ENCODE results near the gene CELSR1.

CELSR1 gene

DNA sequence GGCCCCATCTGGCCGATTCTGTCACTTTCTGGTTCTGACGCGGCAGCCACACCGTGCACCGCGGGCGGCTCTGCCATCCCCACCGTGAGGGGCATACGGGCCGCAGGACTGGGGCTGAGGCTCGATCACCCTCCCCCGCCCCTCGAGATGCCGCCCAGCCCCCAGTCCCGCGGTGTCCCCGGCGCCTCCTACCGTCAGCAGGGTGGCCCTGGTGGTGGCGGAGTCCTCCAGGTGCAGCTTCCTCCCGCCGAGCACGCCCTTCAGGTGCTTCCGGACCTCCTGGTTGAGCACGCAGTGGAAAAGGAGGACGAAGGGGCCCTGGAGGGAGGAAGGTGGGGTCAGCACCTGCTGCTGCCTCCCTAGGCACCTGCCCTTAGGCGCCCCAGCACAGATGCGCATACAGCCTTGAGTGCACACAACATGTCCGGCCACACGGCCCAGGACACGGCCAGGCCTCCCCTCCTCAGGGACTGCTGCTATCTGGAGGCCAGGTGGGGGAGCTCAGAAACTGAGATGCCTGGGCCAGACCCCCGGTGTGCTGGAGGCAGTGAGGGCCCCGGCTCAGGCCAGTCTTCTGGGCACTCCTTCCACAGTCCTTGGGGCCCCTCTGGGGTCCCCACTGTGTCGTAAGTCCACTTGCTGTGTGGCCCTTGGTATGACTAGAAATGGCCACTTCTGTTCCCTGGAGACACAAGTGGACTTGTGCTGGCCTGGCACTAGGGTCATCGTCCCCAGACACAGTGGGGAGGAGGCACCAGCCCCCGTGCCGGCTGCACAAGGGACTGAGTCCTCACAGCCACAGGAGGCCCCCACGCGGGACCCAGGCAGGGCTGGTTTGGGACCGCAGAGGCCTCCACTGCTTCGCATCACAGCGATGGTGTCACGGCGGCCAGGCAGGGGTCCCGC lies 170.4 kb downstream of the CELSR1 start:
- DNase-seq (ENCODE audit: low read depth, low spot score): no peak

GRCh38 chr22:46366327-46366731 lies 171.1 kb downstream of the CELSR1 start:
- DNase-seq (ENCODE audit: low read depth, low spot score): no peak

DNA sequence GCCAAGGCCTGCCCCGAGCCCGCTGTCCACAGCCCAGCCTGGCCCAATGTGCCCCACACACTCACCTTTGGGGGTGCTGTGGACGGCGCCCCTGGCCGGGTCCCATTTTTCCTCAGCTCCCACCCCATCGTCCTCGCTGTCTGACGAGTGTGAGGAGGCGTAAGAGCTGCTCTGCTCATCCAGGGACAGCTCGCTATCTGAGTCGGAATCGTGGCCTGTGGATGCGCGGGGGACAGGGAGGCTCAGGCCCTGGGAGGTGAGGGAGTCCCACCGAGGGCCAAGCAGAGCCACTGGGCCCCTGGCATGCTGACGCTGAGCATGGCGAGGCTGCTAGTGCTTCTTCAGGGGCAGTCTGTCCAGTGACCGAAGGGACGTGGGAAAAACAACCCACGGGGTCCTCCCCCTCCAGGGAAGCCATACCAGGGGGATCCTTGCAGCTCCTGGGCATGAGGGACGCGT lies 172.2 kb downstream of the CELSR1 start:
- DNase-seq (ENCODE audit: low read depth, low spot score): no peak

DNA sequence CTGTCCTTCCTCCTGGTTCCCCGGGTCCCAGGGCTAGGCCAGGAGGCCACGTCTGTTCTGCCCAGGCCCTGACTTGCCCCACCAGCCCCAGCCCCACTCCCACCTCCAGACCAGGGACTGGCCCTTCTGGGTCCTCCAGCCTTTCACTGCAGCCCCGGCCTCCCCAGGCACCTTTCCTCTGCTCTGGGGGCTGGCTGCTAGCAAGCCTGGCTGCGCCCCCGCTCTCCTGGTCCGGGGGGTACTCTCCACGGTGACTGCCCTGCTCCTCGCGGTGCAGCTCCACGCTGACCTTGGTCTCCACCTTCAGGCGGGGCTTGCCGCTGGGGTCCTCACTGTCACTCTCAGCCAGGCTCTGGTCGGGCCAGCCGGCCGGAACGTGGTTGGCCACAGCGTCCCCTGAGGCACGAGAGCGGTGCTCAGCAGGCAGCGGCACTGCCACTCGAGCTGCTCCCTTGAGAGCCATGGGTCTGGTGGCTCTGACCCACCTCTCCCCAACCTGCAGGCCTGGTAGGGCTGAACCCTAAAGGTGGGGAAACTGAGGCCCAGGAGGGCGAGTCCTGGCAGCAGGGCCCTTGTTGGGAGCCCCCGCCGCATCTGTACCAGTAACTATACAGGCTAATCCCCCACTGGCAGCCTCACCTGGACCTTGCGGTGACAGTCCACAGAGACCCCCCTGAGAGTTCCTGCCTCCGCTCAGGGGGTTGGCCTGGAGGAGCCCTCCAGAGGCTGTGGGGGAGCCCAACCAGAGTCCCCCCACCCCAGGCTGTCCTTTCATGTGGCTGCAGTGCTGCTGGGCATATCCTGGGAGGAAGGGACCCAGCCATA lies 172.9 kb downstream of the CELSR1 start:
- DNase-seq (ENCODE audit: low read depth, low spot score): no peak

GRCh38 chr22:46363611-46364321 lies 173.7 kb downstream of the CELSR1 start:
- no peak for DNase-seq (ENCODE audit: low read depth, low spot score)

- DNase-seq (ENCODE audit: low read depth, low spot score): no peak
These were observed 174.4 kb downstream of the CELSR1 start for GRCh38 chr22:46362934-46363515.

GRCh38 chr22:46362203-46362933 lies 175.1 kb downstream of the CELSR1 start:
- DNase-seq (ENCODE audit: low read depth, low spot score): no peak

DNA sequence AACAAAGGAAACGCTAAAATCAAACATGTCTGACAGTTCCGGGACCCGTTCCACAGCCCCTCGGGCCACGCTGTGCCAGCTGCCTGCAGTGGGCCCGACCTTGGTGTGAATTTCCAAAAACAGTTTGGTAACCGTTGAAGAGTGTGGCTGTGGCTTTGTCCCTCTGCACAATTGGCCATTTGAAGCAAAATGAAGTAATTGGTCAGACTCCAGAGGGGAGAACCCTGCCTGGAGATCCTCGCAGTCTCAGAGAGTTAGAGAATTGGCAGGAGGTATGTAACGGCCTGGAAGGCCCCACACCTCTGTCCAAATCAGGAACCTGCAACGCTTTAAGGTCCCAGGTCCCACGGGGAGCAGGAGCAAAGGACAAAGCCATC lies 175.6 kb downstream of the CELSR1 start:
- DNase-seq (ENCODE audit: low read depth, low spot score): no peak

GRCh38 chr22:46360891-46361290 lies 176.5 kb downstream of the CELSR1 start:
- DNase-seq (ENCODE audit: low read depth, low spot score): no peak

DNA sequence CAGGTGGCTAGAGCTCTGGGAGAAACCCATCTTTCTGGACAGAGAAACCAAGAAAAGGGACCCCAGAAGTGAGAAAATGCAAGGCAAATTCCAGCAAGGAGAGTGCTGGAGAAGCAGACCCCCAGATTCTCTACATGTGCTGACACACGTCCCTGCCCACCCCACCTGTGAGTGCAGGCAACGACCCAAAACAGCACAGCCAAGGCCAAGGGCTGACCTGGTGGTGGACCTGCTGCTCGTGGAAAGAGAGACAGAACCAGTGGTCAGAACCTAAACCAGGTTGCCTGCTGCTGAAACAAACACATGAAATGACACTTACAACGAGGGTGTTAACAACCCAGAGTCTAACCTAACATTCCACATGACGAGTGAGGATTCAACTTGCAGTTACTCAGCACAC lies 177.3 kb downstream of the CELSR1 start:
- DNase-seq (ENCODE audit: low read depth, low spot score): no peak

DNA sequence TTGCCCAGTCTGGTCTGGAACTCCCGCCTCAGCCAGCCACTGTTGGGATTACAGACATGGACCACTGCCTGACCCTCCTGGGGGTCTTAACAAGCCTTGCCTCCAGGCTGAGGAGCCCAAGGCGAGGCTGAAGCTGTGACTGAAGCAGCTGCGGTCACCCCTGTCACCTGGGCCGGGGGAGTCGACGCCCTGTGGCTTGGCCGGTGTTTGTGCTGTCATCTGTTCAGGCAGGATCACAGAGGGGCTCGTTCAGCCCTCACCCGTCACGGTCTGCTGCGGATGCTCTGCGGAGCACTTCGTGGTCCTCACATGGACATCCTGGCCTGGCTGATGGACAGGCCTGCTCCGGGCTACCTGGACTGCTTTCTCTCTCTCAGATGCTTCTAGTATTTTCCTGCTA lies 178.1 kb downstream of the CELSR1 start:
- no peak for DNase-seq (ENCODE audit: low read depth, low spot score)

DNA sequence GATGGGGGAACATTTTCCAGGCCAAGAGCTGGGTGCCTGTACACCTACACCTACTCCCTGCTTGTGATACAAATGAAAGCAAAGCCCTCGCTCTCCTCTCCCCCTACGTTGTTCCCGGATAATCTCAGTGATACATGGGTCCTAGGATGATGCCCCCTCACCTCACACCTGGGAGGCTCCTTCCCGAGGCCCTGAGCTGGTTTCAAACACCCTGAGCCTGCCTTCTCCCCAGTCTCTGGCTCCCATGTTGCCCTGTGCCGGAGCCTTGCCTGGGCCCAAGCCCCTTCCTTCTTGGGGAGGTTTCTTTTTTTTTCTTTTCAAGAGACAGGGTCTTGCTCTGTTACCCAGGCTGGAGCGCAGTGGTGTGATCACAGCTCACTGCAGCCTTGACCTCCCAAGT lies 178.7 kb downstream of the CELSR1 start:
- no peak for DNase-seq (ENCODE audit: low read depth, low spot score)

DNA sequence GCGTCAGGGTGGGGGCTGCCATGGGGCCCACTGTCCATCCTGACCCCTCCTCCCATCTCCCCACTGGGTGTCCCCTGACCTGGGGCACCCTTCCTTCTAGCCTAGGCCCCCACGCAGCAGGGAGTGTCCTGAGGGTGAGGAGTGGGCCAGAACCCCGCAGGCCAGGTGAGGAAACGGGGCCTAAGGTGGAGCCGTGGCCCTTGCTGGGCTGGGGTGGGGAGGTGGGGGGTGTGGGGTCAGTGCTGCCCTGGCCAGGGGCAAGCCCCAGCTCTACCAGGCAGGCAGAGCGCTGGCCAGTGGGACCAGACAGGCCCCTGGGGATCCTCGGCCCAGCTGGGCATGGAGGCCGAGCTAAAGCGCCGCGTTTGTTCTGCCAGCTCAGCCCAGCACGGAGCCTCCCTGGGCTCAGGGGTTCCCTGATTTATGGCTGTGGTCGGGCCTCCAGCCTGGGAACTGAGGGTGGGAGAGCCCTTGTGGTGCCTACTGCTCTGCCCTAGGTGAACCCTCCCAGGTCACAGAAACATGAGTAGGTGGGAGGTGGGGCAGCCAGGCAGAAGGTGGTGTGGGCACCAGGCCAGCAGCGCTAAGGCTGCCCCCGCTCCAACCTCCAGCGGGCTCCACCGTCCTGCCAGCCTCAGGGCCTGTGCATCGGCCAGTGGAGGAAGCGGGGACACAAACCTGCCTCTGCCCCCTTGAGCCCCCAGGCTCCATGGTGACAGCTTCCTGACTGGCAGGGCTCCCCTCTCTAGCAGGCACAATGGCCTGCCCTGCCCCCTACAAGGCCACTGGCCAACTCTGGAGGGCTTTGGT lies 179.5 kb downstream of the CELSR1 start:
- DNase-seq (ENCODE audit: low read depth, low spot score): no peak

DNA sequence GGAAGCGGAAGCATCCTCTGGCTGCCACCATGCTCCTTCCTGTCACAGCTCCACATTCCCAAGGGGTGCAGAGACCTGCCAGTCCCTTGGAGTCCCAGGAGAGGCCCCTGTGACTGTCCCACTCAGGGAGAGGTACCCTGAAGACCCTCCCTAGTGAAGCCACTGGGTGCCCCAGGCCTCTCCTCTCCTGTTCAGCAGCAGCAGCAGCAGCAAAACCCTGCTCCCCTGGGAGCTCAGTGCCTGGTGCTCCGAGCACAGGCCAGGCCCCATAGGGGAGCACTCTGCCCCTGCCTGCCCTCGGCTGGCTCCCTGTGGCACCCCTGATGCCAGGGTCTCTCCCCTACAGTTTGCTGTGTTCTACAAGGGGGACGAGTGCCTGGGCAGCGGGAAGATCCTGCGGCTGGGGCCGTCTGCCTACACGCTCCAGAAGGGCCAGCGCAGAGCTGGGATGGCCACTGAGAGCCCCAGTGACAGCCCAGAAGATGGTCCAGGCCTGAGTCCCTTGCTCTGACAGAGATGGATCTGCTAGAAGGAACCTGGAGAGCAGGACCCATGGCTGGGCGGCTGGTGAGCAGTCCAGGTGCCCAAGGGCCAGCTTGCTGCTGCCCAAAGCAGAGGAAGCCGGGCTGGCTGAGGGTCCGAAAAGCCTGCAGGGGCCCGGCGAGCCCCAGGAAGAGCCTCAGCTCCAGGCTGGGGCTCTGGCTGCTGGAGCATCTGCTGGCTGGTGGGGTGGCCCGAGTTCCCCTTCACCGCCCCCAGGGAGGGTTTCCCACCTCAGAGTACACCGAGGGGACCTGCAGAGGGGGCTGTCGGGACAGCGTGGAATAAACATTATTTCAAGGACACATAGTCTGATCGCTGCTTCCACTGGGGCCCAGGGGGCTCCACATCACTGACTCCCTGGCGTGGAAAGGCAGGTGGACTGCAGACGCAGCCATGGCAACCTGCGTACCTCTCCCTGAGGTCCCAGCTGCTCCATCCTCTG lies 180.6 kb downstream of the CELSR1 start:
- no peak for DNase-seq (ENCODE audit: low read depth, low spot score)

DNA sequence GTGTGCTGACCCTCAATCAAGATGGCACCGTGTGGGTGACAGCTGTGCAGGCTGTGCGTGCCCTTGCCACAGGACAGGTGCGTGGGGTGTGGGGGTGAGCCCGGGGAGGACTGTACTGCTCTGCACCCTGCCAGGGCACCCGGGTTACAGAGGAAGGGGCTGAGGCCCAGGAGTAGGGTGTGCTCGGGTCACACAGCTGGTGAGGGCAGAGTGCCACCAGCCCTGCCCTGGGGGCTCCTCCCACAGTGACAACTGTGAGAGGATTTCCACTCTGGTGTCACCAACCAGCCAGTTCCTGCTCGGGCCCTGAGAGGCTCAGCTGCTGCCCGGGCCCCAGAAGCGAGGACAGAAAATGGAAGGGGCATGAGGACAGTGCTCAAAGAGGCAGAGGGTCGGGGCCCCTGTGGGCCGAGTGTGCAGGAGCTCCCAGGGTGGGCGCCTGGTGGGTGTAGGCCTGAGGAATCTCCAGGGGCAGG lies 181.4 kb downstream of the CELSR1 start:
- no peak for DNase-seq (ENCODE audit: low read depth, low spot score)

DNA sequence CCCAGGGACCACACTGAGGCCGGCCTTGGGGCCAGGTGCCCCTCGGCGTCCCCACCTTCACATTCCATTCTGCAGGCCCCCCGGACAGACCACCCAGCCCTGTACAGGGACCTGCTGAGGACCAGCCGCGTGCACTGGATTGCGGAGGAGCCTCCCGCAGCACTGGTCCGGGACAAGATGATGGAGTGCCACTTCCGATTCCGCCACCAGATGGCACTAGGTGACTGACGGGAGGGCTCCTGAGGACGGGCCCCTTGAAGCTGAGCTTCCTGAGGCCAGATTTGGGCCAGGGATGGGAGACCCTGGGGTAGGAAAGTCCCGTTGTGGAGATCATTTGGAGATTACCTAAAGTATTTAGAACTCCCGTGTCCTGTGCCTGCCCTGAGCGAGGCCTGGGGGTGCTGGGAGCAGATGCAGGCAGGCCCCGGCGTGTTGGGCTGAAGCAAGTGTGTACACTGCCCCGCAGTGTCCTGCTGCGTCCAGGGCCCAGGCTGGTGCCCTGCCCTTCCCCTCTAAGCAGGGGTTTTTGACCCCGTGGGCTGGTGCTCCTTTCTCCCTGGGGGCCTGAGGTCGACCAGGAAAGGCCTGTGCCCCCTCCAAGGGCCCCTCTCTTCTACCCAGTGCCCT lies 181.9 kb downstream of the CELSR1 start:
- no peak for DNase-seq (ENCODE audit: low read depth, low spot score)

GRCh38 chr22:46354993-46355305 lies 182.5 kb downstream of the CELSR1 start:
- DNase-seq (ENCODE audit: low read depth, low spot score): no peak

DNA sequence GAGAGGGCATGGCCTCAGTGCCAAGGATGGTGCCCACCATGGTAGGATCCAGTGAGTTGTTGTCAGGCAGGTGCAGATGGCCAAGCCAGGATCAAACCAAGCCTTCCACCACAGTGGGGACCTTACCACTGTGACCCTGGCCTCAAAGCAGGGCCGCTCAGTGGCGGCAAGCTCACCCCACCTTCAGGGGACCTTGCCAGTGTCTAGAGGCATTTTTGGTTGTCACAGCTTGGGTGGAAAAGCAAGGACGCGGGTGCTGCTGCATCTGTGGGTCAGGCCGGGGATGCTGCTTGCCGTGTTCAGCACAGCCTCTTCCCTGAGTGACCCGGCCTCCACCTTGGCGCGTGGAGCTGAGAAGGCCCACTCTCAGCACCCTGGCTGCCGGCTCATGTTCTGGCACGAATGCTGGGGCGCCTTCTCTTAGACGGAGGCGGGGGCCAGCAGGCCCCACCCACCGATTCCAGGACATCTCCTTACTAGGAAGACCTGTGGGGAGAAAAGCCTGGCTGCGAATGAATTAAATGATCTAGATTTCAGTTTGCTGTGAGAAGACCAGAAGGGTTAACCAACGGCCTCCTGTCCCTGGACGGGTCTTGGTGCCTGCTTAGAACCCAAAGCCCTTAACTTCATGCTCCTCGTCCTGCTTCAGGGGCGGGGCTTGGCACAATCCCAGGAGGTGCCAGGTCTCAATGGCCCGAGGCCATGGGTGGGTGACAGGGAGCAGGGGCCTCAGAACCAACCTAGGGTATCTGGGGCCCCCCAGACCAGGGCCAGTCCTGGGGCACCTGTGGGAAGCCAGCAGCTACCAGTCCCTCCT lies 183.0 kb downstream of the CELSR1 start:
- no peak for DNase-seq (ENCODE audit: low read depth, low spot score)

Measured in brain pericyte (primary cell).